NCI-H1092 (cell line): ENCODE results near the gene TGM2.

Experiments
- DNase-seq: peaks from one replicate; lab custom pipeline; 2025; lab: John Stamatoyannopoulos, UW

The TGM2 gene

DNA sequence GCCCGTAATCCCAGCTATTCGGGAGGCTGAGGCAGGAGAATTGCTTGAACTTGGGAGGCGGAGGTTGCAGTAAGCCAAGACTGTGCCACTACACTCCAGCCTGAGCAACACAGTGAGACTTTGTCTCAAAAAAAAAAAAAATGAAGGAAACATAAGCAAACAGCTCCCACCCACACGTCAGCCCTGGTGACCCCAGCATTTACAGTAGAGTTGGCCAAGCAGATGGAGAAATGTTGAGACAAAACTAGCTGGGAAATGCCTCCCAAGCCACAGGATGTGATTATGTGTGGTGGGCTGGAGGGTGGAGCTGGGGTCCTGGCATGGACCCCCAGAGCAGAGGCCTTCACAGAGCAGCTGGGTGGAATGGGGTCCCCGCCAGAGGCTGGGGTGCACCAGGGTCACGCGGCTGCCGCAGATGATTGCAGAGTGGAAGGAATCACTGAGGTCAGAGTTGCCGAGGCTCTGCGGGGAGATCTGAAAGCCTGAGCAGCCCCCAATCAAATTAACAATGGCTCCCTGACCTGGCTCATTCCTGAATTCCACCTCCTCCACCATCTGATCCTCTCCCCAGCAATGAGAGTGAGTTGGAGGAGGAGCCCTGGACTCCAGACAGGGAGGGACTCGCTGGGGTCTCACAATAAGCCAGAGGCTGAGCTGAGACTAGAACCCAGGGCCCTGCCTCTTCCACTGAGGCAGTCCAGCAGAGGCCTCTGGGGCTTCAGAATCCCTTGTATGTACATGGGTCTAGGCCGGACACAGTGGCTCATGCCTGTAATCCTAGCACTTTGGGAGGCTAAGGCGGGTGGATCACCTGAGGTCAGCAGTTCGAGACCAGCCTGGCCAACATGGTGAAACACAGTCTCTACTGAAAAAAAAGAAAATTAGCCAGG lies 34.7 kb upstream of the TGM2 start:
- DNase-seq = no peak

DNA sequence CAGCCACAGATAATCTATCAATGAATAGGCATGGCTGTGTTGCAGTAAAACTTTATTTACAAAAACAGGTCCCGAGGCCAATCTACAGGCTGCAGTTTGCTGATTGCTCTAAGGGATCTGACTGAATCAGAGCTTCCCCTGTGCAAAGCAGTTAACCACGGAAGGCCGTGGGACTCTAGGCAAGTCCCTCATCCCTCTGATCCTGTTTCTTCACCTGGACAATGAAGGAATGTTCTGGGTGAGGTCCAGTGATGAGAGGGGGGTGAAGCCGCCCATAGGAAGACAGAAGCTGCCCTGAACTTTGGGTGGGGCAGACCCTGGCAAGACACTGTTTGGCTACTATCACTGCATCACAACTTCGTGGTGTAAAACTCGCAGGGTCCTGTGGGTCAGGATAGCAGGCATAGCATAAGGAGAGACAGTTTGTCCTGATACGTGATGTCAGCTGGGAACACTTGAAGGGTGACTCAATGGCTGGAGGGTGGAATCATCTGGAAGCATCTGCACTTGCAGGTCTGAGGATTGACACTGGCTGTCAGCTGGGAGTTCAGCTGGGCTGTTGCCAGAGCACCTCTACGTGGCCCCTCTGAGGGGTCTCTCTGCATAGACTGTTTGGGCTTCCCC lies 33.3 kb upstream of the TGM2 start:
- DNase-seq = no peak

DNA sequence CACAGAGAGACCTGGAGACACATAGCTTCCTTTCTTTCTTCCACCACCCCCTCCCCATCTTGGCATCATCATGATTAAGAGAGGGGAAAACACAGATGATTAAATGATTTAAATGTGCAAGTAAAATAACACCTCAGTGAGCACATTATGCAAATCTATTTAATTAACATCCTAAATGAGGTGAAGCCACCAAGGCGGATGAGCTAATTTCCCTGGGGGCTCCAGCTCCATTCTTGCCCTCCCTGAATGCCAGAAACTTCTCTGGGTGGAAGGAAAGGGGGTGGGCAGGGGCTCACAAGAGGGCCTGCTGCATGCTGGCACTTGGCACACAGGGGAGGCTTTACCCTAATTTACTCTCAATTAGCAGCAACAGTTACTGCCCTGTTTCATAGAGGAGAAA lies 32.5 kb upstream of the TGM2 start:
- DNase-seq = no peak

DNA sequence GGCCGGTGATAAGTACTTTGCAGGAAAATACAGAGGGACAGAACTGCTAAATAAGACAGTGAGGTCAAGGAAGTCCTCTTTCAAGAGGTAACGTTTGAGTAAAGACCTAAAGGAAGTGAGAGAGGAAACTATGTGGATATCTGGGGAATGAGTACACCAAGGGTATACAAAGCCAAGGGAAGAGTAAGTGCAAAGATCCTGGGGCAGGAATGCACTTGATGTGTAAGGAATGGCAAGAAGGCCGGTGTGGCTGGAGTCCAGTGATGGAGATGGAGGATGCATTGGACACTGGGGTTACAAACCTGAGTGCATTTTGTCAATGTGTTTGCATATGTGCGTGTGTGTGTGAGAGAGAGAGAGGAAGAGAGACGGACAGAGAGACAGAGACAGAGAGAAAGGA lies 32.1 kb upstream of the TGM2 start:
- no peak for DNase-seq

DNA sequence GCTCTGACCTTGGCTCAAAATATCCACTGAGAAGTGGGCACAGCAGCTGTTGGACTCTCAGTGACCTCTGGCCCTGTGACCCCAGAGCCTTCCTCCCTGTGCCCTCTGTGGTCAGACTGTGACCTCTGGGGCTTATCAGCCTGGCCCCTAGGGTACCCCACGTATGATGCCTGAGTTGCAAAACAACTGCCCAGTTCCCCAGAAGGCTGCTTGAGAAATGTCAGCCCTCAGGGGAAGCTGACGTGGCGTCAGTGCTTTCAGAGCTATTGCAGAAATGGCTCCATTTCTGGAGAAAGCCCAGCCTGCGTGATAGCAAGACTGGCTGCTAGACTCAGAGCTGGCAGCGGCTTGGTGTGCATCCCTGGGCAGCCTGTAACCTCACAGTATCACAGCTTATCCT lies 31.5 kb upstream of the TGM2 start:
- no peak for DNase-seq

DNA sequence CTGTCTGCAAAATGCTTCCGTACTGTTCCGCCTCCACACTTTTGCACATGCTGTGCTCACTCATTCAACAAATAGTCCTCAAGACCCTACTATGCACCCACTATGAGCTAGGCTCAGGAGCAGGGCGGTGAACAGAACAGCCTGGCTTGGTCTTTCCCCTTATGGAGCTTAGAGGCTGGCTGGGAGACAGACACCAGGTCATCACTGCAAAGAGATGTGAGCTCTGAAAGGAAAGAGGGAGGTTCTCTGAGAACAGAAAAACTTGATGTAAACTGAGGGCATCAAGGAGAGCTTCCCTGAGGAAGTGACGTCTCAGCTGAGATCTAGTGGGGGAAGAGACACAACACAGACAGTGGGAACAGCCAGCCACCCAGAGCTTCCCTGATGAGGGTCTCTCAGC lies 31.0 kb upstream of the TGM2 start:
- no peak for DNase-seq

DNA sequence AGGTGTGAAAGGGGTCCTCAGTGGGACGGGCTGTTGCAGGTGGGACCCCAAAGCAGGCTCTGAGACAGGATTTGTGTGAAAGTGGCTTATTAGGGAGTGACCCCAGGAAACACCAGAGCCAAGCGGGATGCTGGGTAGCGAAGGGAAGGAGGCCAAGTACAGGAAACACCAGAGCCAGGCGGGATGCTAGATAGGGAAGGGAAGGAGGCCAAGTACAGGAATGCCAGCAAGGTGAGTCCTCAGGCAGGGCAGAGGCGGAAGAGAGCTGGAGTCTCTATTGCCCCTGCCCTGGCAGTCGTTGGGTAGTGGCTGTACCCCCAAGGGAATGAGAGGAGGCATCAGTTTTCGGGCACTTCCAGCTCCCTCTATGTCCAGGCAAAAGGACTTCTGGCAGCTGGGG lies 30.5 kb upstream of the TGM2 start:
- DNase-seq = no peak

DNA sequence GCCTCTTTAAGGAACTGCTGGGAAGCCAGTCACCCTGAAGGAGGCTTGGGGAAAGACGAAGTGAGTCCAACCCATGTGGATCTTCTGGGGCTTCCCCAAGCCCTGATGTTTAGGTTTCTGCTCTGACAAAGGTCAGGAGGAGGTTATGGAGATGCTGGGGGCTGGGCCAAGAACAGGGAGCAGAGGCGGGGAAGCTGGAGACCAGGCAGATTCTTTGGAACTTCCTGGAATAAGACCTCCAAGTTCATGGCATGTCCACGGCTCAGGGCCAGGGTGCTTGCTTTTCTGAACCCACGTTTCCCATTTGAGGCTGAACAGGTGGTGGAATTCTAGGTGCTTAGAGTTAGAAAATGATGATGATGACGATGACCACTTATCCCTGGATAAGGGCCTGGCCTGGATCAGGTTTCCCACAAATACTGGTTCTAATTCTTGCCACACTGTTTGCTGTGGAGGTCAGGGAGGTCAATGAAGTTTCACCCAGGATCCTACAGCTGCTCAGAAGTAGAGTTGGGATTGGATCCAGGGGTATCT lies 30.0 kb upstream of the TGM2 start:
- no peak for DNase-seq

DNA sequence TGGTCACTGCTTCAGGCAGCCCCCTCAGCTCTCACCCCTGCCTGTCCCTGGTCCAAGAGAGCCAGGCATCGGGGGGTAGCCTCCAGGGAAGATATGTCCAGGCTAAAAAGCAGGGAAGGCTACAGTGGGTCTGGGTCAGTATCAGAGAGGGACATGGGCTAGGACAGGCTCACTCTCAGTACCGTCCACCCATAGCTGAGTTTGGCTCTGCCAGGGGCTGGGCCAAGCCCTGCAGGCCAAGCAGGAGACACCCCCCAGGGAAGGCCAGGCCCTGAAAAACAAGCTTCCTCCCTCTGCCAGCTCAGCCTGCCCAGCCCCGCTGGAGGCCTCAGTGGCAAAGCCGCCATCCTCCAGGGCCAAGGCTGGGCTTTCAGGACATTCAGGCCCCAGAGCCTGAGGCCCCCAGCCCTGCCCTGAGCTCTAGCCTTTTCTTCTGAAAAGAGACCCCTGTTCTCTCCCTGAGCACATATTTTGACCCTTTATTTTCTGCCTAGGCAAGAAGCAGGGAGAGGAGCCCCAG lies 28.6 kb upstream of the TGM2 start:
- DNase-seq = no peak

DNA sequence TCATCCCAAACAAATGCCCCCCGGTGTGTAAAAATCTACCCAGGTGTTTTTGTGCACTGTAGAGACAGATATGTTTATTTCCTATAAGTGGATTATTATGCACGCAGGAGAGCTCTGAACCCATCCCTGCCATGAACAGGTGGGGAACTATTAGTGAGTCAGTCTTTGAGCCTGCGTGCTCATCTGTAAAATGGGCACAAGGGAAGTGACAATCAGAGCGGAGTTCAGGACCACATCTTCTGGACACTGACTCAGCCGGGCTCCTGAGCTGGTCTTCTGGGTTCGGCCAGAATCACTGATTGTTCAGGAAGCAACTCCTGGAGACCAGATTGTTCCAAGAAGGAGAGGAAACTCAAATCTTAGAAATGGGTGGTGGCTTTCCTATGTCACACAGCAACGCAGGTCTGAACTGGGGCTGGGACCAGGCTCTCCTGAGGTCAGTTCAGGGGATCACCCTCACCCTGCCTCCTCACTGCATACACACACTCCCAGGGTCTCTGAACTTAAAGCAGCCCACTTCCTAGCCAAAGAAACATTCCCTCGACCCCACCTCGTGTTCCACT lies 27.3 kb upstream of the TGM2 start:
- no peak for DNase-seq

DNA sequence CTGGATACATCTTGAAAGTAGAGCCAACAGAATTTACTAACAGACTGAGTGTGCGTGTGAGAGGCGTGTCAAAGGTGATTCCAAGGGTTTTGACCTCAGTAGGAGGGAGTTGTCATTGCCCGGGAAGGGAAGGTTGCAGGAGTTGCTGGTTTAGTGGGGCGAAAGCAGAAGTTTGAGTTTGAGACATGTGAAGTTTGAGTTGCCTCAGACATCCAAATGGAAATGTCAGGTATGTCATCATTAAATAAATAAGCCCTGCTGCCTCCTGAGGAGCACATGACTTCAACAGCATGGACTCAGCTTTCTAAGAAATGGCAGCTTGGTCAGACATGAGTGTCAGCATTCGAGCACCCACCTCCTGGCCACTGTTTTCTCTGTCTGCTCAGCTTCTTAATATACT lies 26.6 kb upstream of the TGM2 start:
- no peak for DNase-seq

DNA sequence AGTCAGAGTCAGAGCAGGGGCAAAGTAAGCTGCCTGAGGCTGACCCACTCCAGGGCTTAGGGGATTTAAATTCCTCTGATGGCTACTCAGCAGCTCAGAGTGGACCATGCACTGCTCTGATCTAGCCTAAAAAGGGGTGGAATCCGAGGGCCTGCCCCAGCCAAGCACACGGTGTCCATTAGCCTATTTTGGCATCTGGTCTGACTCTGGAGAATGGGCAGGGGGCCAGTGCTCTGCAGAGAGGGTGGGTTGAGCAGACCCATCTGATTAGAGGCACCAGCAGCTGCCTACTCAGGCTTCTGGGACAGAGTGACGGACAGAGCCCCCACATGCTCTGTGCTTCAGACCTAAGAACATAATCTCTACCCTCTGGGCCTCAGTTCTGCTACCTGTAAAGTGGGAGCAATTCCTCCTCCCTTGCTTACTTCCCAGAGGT lies 25.9 kb upstream of the TGM2 start:
- DNase-seq = no peak

DNA sequence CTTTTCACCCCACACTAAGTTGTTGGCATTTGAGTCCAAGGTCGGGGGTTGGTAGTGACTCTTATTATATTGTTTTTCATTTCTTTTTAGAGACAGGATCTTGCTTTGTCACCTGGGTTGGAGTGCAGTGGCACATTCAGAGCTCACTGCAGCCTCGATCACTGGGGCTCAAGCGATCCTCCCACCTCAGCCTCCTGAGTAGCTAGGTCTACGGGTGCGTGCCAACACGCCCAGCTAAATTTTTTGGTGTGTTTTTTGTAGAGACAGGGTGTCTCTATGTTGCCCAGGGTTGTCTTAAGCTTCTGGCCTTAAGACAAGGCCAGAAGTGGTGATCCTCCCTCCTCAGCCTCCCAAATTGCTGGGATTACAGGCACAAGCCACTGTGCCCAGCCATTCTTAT lies 25.1 kb upstream of the TGM2 start:
- DNase-seq = no peak

DNA sequence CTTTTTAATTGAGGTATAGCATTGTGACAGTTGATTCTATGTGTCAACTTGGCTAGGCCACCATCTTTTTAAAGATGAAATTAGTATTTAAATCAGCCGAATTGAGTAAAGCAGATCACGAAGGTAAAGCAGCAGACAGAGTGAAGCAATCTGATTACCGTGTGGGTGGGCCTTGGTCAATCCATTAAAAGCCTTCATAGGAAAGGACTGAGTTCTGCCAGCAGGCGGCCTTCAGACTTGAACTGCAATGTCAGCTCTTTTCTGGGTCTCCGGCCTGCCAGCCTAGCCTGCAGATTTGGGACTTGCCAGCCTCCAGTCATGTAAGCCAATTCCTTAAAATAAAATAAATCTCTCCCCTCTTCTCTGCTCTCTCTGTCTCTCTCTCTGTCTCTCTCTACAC lies 22.4 kb upstream of the TGM2 start:
- DNase-seq = no peak

DNA sequence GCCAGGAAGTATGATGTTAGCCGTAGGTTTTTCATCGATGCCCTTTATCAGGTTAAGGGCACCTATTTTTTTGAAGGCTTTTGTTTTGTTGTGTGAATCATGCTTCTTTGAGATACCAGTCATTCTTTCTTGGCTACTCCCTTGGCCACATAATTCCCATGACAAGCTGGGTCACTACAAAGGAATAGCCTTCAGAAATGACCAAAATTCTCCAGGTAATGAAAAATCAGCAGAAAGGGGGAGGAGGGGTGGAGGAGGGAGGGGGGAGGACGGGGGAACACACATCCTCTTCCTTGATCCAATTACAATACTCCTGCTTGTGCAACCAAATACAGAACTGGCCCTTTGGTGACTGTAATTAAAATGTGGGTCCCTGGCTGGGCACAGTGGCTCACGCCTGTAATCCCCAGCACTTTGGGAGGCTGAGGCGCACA lies 21.7 kb upstream of the TGM2 start:
- no peak for DNase-seq

DNA sequence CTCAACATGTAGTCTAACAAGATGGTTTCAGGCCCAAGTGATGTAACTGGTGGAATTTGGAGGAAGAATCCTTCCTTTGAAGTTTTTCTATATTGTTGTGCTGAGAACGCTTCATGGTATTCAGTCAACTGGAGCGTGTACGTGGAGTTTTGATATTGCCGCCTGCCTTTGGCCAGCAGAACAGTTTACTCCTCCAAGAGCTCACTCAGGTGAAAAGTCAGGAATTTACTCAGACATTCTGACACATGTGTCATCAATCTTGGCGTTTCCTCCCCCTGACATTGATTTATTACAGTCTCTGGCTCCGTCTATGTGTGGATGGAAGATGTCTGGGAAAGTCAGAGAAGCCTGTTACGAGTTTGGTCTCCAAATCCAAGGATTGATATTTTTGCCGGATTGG lies 19.0 kb upstream of the TGM2 start:
- DNase-seq = no peak

DNA sequence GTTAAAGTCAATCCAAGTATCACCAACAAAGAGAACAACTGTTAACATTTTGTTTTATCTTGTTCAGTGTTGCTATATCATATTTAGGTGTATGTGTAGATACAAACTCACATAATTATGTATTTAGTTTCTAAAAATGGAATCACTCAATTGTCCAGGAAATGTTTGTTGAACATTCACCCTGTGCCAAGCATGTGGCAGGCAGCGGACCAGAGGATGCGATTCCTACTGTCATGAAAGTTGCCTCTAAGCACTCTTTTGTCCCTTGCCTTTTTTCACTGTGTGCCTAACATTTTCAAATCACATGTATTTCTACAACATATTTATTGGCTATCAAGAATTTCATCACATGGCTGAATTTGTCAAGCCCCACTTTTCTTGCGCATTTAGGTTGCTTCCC lies 16.9 kb upstream of the TGM2 start:
- DNase-seq = no peak

DNA sequence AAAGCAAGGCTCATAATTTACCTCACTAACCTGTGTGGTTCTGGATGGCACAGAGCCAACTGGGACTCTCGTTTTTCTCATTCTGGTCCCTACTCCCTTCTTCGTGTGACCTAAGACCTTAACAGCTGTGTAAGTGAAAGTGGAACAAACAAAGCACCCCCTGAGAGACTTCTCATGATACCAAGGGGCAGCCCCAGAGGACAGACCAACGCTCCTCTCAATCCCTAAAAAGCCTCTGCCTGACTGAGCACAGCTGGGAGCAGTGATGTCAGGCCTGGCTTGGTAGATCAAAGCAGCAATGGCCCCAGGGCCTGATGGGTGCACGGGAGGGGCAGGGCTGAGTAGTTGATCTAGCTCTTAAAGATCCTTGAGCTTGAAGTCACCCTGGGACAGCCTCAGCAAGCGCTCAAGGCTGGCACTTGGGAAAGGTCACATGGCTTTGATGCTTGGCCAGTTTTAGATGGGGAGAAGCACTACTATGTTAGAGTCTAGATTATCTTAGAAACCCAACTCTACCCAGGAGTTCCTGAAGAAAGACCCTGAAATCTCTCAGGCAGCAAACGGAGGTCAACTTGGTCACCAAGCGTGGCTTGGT lies 16.2 kb upstream of the TGM2 start:
- DNase-seq = no peak

DNA sequence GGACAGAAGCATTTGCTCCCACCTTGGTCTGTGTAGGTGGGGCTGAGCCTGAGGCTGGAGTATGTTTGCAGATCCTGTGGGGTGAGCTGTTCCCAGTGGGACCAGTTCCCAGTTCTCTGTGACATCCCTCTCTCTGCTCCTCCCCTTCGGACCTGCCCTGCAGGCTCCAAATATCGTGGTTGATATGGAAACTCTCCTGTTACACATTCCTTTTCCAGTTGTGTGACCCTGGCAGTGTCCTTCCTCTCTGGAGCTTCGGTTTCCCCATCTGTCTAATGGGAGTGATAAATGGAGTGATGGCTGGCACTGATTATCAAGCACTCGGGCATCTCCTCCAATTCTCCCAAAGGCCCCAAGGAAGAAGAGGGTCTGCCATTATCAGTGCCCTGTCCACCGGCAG lies 15.7 kb upstream of the TGM2 start:
- no peak for DNase-seq

DNA sequence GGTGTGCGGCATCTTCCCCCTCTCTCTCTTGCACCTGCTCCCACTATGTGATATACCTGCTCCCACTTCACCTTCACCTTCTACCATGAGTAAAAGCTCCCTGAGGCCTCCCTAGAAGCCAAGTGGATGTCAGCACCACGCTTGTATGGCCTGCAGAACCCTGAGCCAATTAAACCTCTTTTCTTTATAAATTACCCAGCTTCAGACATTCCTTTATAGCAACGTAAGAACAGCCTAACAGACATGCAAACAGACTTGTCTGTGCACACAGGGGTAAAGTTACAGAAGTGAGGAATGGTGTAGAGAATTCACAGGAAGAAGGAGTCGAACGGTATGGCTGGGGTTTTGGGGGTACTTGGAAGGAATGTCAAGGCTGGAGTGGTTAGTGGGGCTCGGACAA lies 14.8 kb upstream of the TGM2 start:
- no peak for DNase-seq

DNA sequence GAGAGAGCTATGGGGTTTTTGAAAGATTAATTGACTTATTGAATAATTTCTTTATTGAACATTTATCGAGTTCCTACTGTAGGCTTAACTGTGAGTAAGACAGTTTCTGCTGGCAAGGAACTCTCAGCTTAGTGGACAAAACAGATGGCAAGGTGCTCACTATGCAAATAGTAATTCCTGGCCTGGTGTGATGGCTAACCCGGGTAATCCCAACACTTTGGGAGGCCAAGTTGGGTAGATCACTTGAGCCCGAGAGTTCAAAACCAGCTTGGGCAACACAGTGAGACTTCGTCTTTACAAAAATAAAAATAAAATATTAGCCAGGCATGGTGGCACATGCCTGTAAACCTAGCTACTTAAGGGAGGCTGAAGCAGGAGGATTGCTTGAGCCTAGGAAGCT lies 13.5 kb upstream of the TGM2 start:
- DNase-seq = no peak

DNA sequence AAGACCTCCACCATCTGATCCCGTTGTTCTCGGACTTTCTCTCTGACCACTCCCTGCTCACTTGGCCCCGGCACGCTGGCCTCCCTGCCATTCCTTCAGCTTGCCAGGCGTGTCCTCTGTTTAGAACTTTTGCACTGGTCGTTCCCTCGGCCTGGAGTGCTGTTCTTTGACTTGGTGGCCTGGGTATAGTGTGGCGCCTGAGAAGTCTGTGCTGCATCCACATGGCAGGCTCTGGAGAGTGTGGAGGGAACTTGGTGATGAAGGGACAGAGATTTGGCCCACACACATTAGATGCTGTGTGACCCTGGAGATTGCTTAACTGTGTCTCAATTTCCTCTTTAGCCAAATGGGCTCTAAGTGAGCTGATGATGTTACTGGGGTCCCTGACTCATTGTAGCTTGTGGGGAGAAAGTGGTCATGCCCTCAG lies 13.0 kb upstream of the TGM2 start:
- no peak for DNase-seq

DNA sequence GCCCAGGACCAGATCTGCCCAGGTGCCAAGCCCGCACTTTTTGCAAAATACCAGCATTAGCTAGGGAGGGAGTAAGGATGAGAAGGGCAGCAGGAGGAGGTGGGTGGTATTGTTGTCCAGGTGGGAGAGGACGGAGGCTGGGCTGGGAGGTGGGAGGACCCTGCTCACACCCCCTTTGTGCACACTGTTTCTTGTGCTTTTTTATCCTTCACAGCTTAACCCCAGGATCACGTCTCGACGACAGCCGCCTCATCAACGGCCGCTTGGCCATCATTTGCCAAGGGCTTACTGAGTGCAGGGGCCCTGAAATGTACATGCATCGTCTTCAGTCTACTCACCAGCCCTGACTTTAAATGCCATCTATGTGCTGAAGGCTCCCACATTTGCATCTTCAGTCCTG lies 12.1 kb upstream of the TGM2 start:
- no peak for DNase-seq
